Subcutaneous abdominal adipose tissue (tissue), 5 donors: Measurements from ENCODE around the gene PTGS1.

Source experiments
- H3K27ac ChIP-seq: one replicate; pipeline ENCODE4 v1.7.0; 2013; ENCODE audit warnings: low read depth, mild to moderate bottlenecking, inconsistent platforms, low read length, moderate library complexity
- H3K27me3 ChIP-seq, 5 donors: one replicate each; pipeline ENCODE4 v1.7.0; 2013; ENCODE audit warnings: low read length in 5 of 5, inconsistent platforms in 1 of 5; ENCODE audit not compliant: control insufficient read depth in 5 of 5, insufficient read depth in 4 of 5
- H3K36me3 ChIP-seq, 5 donors: one replicate each; pipeline ENCODE4 v1.7.0; 2013; ENCODE audit warnings: low read length in 5 of 5; ENCODE audit not compliant: control insufficient read depth in 5 of 5, insufficient read depth in 5 of 5
- H3K4me1 ChIP-seq, 5 donors: one replicate each; pipeline ENCODE4 v1.7.0; 2013; ENCODE audit warnings: low read length in 5 of 5, mild to moderate bottlenecking in 3 of 5, moderate library complexity in 1 of 5; ENCODE audit not compliant: control insufficient read depth in 5 of 5, insufficient read depth in 5 of 5
- H3K4me3 ChIP-seq, 5 donors: one replicate each; pipeline ENCODE4 v1.7.0; 2013; ENCODE audit warnings: low read length in 5 of 5, low read depth in 1 of 5
- H3K9ac ChIP-seq, 5 donors: one replicate each; pipeline ENCODE4 v1.7.0; 2013; ENCODE audit warnings: low read length in 5 of 5, mild to moderate bottlenecking in 4 of 5, moderate library complexity in 3 of 5
- H3K9me3 ChIP-seq, 5 donors: one replicate each; pipeline ENCODE4 v1.7.0; 2013; ENCODE audit warnings: low read length in 5 of 5; ENCODE audit not compliant: control insufficient read depth in 5 of 5
- donor health status: healthy.
- donor health status: healthy.
- donor health status: healthy.
- donor health status: healthy.
- donor health status: healthy.

The PTGS1 gene

GRCh38 chr9:122372856-122373845 is 2.3 kb downstream of the PTGS1 start:
- Histone ChIP-seq H3K4me3 (no peak overlapping the region), H3K9ac (no peak overlapping the region), H3K4me1 (peaks cover 0 to 52% (median 39%) of the 10 kb centered on the region in 5 donors), H3K36me3 (peaks cover 0 to 4% (median 0%) of the 10 kb centered on the region in 5 donors), H3K9me3 (no peaks in the 10 kb centered on the region), H3K27ac (no peak overlapping the region), H3K27me3 (peaks cover 0 to 17% (median 9%) of the 10 kb centered on the region in 5 donors)

GRCh38 chr9:122374885-122375420 is 4.1 kb downstream of the PTGS1 start:
- peaks cover 0 to 17% (median 9%) of the 10 kb centered on the region in 5 donors for H3K27me3 ChIP-seq
- H3K4me3 ChIP-seq = no peak overlapping the region
- peaks cover 0 to 11% (median 0%) of the 10 kb centered on the region in 5 donors for H3K36me3 ChIP-seq
- no peak overlapping the region for H3K27ac ChIP-seq
- H3K9me3 ChIP-seq = peaks cover 0 to 4% (median 3%) of the 10 kb centered on the region in 5 donors
- H3K4me1 ChIP-seq = peaks cover 0 to 52% (median 39%) of the 10 kb centered on the region in 5 donors
- H3K9ac ChIP-seq = peak overlapping the region in 1 of 5 donors; percentile 38

GRCh38 chr9:122376796-122377195 is 6.0 kb downstream of the PTGS1 start:
- Histone ChIP-seq H3K9me3 (peaks cover 0 to 4% (median 3%) of the 10 kb centered on the region in 5 donors), H3K4me3 (no peak overlapping the region), H3K27me3 (peaks cover 0 to 5% (median 0%) of the 10 kb centered on the region in 5 donors), H3K4me1 (peaks cover 0 to 36% (median 23%) of the 10 kb centered on the region in 5 donors), H3K36me3 (peaks cover 0 to 11% (median 0%) of the 10 kb centered on the region in 5 donors), H3K9ac (no peak overlapping the region), H3K27ac (no peak overlapping the region)

- Histone ChIP-seq H3K36me3 (peaks cover 0 to 11% (median 0%) of the 10 kb centered on the region in 5 donors), H3K9me3 (peaks cover 0 to 4% (median 3%) of the 10 kb centered on the region in 5 donors), H3K27ac (no peak overlapping the region), H3K4me1 (peaks cover 0 to 31% (median 22%) of the 10 kb centered on the region in 5 donors), H3K4me3 (no peak overlapping the region), H3K9ac (no peak overlapping the region), H3K27me3 (peaks cover 0 to 3% (median 0%) of the 10 kb centered on the region in 5 donors)
Observed at GRCh38 chr9:122377241-122378164, 6.7 kb downstream of the PTGS1 start.

- Histone ChIP-seq H3K36me3 (peaks cover 0 to 11% (median 0%) of the 10 kb centered on the region in 5 donors), H3K9ac (no peak overlapping the region), H3K27ac (no peak overlapping the region), H3K4me3 (no peak overlapping the region), H3K9me3 (peaks cover 0 to 4% (median 3%) of the 10 kb centered on the region in 5 donors), H3K27me3 (peaks cover 0 to 3% (median 0%) of the 10 kb centered on the region in 5 donors), H3K4me1 (peaks cover 0 to 32% (median 27%) of the 10 kb centered on the region in 5 donors)
Observed at GRCh38 chr9:122378236-122378635, 7.4 kb downstream of the PTGS1 start.

- Histone ChIP-seq H3K9me3 (peaks cover 0 to 4% (median 3%) of the 10 kb centered on the region in 5 donors), H3K4me1 (peaks cover 0 to 36% (median 27%) of the 10 kb centered on the region in 5 donors), H3K27me3 (no peaks in the 10 kb centered on the region), H3K36me3 (peaks cover 0 to 18% (median 0%) of the 10 kb centered on the region in 5 donors), H3K27ac (no peak overlapping the region), H3K9ac (no peak overlapping the region), H3K4me3 (no peak overlapping the region)
Observed at GRCh38 chr9:122379340-122379739, 8.5 kb downstream of the PTGS1 start.

- H3K27ac ChIP-seq = no peak overlapping the region
- peaks cover 0 to 4% (median 3%) of the 10 kb centered on the region in 5 donors for H3K9me3 ChIP-seq
- no peak overlapping the region for H3K9ac ChIP-seq
- H3K4me1 ChIP-seq = peaks cover 0 to 28% (median 19%) of the 10 kb centered on the region in 5 donors
- H3K36me3 ChIP-seq = peaks cover 0 to 18% (median 0%) of the 10 kb centered on the region in 5 donors
- no peak overlapping the region for H3K4me3 ChIP-seq
- no peaks in the 10 kb centered on the region for H3K27me3 ChIP-seq
Observed at GRCh38 chr9:122380293-122380692, 9.5 kb downstream of the PTGS1 start.

- no peak overlapping the region for H3K4me3 ChIP-seq
- no peak overlapping the region for H3K9ac ChIP-seq
- no peak overlapping the region for H3K27ac ChIP-seq
- H3K27me3 ChIP-seq = no peaks in the 10 kb centered on the region
- H3K9me3 ChIP-seq = peaks cover 0 to 4% (median 3%) of the 10 kb centered on the region in 5 donors
- peaks cover 0 to 18% (median 11%) of the 10 kb centered on the region in 5 donors for H3K4me1 ChIP-seq
- peaks cover 0 to 20% (median 0%) of the 10 kb centered on the region in 5 donors for H3K36me3 ChIP-seq
Observed at GRCh38 chr9:122381206-122381950, 10.6 kb downstream of the PTGS1 start.
